Gastroesophageal sphincter (tissue), 3 donors: ENCODE measurements around the gene MCOLN2.

Source experiments
- EP300 ChIP-seq: sonication (generic); formaldehyde crosslinking; IDR thresholded peaks from one replicate; pipeline ENCODE4 v1.6.1; 2017; ENCODE audit warnings: antibody characterized with exemption, mild to moderate bottlenecking
- POLR2A ChIP-seq, 2 donors: fragments of 450-650 bp; IDR thresholded peaks; one replicate each; pipeline ENCODE4 v1.6.1; 2017; ENCODE audit warnings: antibody characterized with exemption in 2 of 2, mild to moderate bottlenecking in 2 of 2, moderate library complexity in 1 of 2
- POLR2AphosphoS5 ChIP-seq: sonication (generic); formaldehyde crosslinking; IDR thresholded peaks from one replicate; pipeline ENCODE4 v1.6.1; 2017; ENCODE audit warnings: antibody characterized with exemption
- TF ChIP-seq, protein P1 (sequence below), 4 experiments: fragments of 200-600 bp in 2 of 4; fragments of 450-650 bp in 2 of 4; sonication (generic) in 1 of 4; IDR thresholded peaks; one replicate each; pipeline ENCODE4 v1.5.1; 2017 to 2019; ENCODE audit warnings: antibody characterized with exemption in 4 of 4, mild to moderate bottlenecking in 2 of 4, moderate library complexity in 2 of 4

DNA sequence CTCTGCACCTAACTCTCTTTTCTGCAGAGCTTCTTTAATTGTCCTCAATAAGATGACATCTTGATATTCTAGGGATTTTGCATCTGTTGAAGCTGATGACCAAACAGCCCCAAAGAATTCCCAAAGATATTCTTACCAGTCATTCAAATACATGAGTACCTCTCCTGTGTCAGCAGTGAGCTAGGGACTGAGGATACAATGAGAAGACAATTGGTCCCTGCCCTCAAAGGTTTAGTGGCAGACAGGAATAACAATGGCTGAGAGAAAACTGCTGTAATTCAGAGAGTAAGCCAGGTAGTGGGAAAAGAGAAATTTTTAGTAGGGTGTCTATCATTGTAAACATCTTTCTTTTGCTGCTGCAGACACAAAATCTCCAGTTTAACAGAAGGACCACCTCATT lies 45.5 kb upstream of the MCOLN2 start:
- TF ChIP-seq, protein P1, sequence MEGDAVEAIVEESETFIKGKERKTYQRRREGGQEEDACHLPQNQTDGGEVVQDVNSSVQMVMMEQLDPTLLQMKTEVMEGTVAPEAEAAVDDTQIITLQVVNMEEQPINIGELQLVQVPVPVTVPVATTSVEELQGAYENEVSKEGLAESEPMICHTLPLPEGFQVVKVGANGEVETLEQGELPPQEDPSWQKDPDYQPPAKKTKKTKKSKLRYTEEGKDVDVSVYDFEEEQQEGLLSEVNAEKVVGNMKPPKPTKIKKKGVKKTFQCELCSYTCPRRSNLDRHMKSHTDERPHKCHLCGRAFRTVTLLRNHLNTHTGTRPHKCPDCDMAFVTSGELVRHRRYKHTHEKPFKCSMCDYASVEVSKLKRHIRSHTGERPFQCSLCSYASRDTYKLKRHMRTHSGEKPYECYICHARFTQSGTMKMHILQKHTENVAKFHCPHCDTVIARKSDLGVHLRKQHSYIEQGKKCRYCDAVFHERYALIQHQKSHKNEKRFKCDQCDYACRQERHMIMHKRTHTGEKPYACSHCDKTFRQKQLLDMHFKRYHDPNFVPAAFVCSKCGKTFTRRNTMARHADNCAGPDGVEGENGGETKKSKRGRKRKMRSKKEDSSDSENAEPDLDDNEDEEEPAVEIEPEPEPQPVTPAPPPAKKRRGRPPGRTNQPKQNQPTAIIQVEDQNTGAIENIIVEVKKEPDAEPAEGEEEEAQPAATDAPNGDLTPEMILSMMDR (IDR thresholded peaks at IDR 0.05): no peak
- TF ChIP-seq POLR2A (IDR thresholded peaks at IDR 0.05) (no peak), POLR2AphosphoS5 (no peak), EP300 (no peak)
